Transverse colon (tissue), 4 donors: Measurements from ENCODE around the gene ATCAY. TPM values are rescaled to one million over a fixed set of nuclear protein-coding genes. Genes with fewer than 3 reads are reported as not detected.

Experiments
- DNase-seq: peaks from one replicate; pipeline ENCODE4 v3.0.0-alpha.2; 2019
- H3K27ac ChIP-seq, 4 donors: fragments of 200-600 bp; sonication (generic); 2 replicates each; pipeline ENCODE4 v1.5.1; 2016 to 2018; ENCODE audit warnings: inconsistent platforms in 4 of 4
- H3K27me3 ChIP-seq: fragments of 200-600 bp; sonication (generic); 2 replicates; pipeline ENCODE4 v1.5.1; 2017; ENCODE audit warnings: inconsistent platforms
- H3K36me3 ChIP-seq, 4 donors: fragments of 200-600 bp; sonication (generic); 2 replicates each; pipeline ENCODE4 v1.5.1; 2017 to 2019; ENCODE audit warnings: inconsistent platforms in 4 of 4
- H3K4me1 ChIP-seq, 4 donors: fragments of 200-600 bp; sonication (generic); 2 replicates each; pipeline ENCODE4 v1.5.1; 2017 to 2020; ENCODE audit warnings: inconsistent platforms in 4 of 4
- H3K4me3 ChIP-seq, 4 donors: fragments of 200-600 bp; sonication (generic); 1 replicate in 1 of 4; 2 replicates in 3 of 4; pipeline versions ENCODE4 v1.5.1 to v1.6.1; 2017 to 2019; ENCODE audit warnings: inconsistent platforms in 4 of 4
- H3K9me3 ChIP-seq, 2 donors: fragments of 200-600 bp; sonication (generic); 2 replicates each; pipeline ENCODE4 v1.5.1; 2017 to 2019; ENCODE audit warnings: inconsistent platforms in 2 of 2
- CTCF ChIP-seq, 5 experiments: fragments of 200-600 bp in 3 of 5; fragments of 450-650 bp in 2 of 5; sonication (generic) in 3 of 5; IDR thresholded peaks; 1 replicate in 2 of 5; 2 replicates in 3 of 5; pipeline ENCODE4 v1.5.1; 2016 to 2017; ENCODE audit warnings: antibody characterized with exemption in 5 of 5, inconsistent platforms in 3 of 5, mild to moderate bottlenecking in 2 of 5, moderate library complexity in 1 of 5
- EP300 ChIP-seq: sonication (generic); formaldehyde crosslinking; IDR thresholded peaks from one replicate; pipeline ENCODE4 v1.6.1; 2017; ENCODE audit warnings: antibody characterized with exemption, low read depth
- POLR2A ChIP-seq: fragments of 450-650 bp; IDR thresholded peaks from one replicate; pipeline ENCODE4 v1.6.1; 2016; ENCODE audit warnings: antibody characterized with exemption, mild to moderate bottlenecking, moderate library complexity
- POLR2AphosphoS5 ChIP-seq, 3 donors: sonication (generic); formaldehyde crosslinking; IDR thresholded peaks; one replicate each; pipeline ENCODE4 v1.6.1; 2016; ENCODE audit warnings: antibody characterized with exemption in 3 of 3
- WGBS, 2 donors: methylation state at CpG; one replicate each; pipeline ENCODE4 v1.1.5; 2018; ENCODE audit warnings: low coverage in 1 of 2; 5-methylcytosine and 5-hydroxymethylcytosine counted together
- in situ Hi-C, 4 donors: fragments of 200-750 bp; cut with MboI; loops; one replicate each; pipeline versions ENCODE4 v1.15.0 to v1.15.1; 2017; ENCODE audit warnings: low sequenced_read_pairs in 3 of 4, low pct_ligation_motif_present in 1 of 4, low pct_unique_long_range_greater_than_20kb in 1 of 4
- intact Hi-C: fragments of 100-400 bp; cut with DNase I; formaldehyde crosslinking; loops from one replicate; pipeline ENCODE4 v1.15.1; 2023; ENCODE audit warnings: low total_unique reads
- total RNA-seq, 4 donors: library from RNA; depleted of rRNA; stranded (reverse); fragments of >200 nt; gene quantifications; one replicate each; pipeline ENCODE4 v1.1.0, GENCODE V29; 2016

Gene ATCAY
- total RNA-seq, 4 donors from 2014 or later, result 0.32 to 0.60 (median 0.55) TPM; not detected in 1

GRCh38 chr19:3863648-3864047 is 16.8 kb upstream of the ATCAY start:
- intact Hi-C loops (no loop called here), in situ Hi-C loops (loop anchor here in 1 of 4 donors (10.0 kb wide), 1 partner anchor 361 kb away; the partner anchor contains the start of gene EBI3)
- Histone ChIP-seq H3K9me3 (no peaks in the 10 kb centered on the region), H3K27me3 (peaks cover 34% of the 10 kb centered on the region), H3K4me3 (no peak overlapping the region), H3K36me3 (no peaks in the 10 kb centered on the region), H3K27ac (no peak overlapping the region), H3K4me1 (peaks cover 0 to under 1% (median 0%) of the 10 kb centered on the region in 4 donors)
- no peak for DNase-seq
- TF ChIP-seq POLR2A, result no peak
- TF ChIP-seq EP300, result no peak
- TF ChIP-seq POLR2AphosphoS5 (IDR thresholded peaks at IDR 0.05), result no peak
- TF ChIP-seq CTCF (IDR thresholded peaks at IDR 0.05), result no peak
- 61% methylated on average over 7 of the region's 12 CpGs; no CpG with 5 or more reads in 1 of the 2 donors for WGBS, 2 donors

GRCh38 chr19:3866910-3867638 is 13.4 kb upstream of the ATCAY start:
- no peak for DNase-seq
- H3K9me3 ChIP-seq, result no peaks in the 10 kb centered on the region
- in situ Hi-C loops, result loop anchor here in 1 of 4 donors (10.0 kb wide), 1 partner anchor 358 kb away; the partner anchor contains the start of gene EBI3
- H3K4me1 ChIP-seq, result peaks cover 0 to 4% (median 0%) of the 10 kb centered on the region in 4 donors
- 39 to 54% methylated on average over 8 to 14 of the region's 14 CpGs for WGBS, 2 donors
- H3K36me3 ChIP-seq, result no peaks in the 10 kb centered on the region
- H3K27me3 ChIP-seq, result peaks cover 57% of the 10 kb centered on the region
- no peak overlapping the region for H3K4me3 ChIP-seq
- intact Hi-C loops, result no loop called here
- H3K27ac ChIP-seq, result no peak overlapping the region
- no peak for TF ChIP-seq EP300
- TF ChIP-seq POLR2A, result no peak
- no peak for TF ChIP-seq POLR2AphosphoS5 (IDR thresholded peaks at IDR 0.05)
- no peak for TF ChIP-seq CTCF (IDR thresholded peaks at IDR 0.05)

GRCh38 chr19:3867971-3868769 is 12.3 kb upstream of the ATCAY start:
- in situ Hi-C loops, result loop anchor here in 1 of 4 donors (10.0 kb wide), 1 partner anchor 357 kb away; the partner anchor contains the start of gene EBI3
- peak overlapping the region in 1 of 4 donors; percentile 18 for H3K4me3 ChIP-seq
- no peaks in the 10 kb centered on the region for H3K36me3 ChIP-seq
- H3K4me1 ChIP-seq, result peaks cover 0 to 4% (median 0%) of the 10 kb centered on the region in 4 donors
- intact Hi-C loops, result no loop called here
- TF ChIP-seq POLR2A (no peak), EP300 (no peak), CTCF (IDR thresholded peaks at IDR 0.05) (no peak), POLR2AphosphoS5 (IDR thresholded peaks at IDR 0.05) (no peak)
- H3K9me3 ChIP-seq, result no peaks in the 10 kb centered on the region
- H3K27ac ChIP-seq, result no peak overlapping the region
- H3K27me3 ChIP-seq, result peaks cover 57% of the 10 kb centered on the region
- no peak for DNase-seq
- 19% methylated on average over 9 to 22 of the region's 30 CpGs for WGBS, 2 donors
